ENCODE results near the gene NOL7.

NOL7 gene

GRCh38 chr6:13613029-13613594 lies 2.0 kb upstream of the NOL7 start:
- peaks cover 54% of the 10 kb centered on the region for H3K4me1 ChIP-seq (ENCODE audit: control insufficient read depth, low read length)
- peaks cover 10% of the 10 kb centered on the region; the same call in 1 of the 2 replicates for H4K20me1 ChIP-seq (ENCODE audit: control insufficient read depth, insufficient read depth, low read depth, low read length)
- peak overlapping the region; percentile 71 for H3K27ac ChIP-seq (ENCODE audit: low read depth, low read length)
- TF ChIP-seq EZH2phosphoT487 (IDR thresholded peaks at IDR 0.05; ENCODE audit: borderline replicate concordance, low read length), result no peak
- peak; percentile 7 for TF ChIP-seq CTCF (IDR thresholded peaks at IDR 0.05; ENCODE audit: low read depth, low read length, poor library complexity, severe bottlenecking)
- peaks cover 33% of the 10 kb centered on the region for H3K36me3 ChIP-seq (ENCODE audit: control insufficient read depth, low read length)
- peaks cover 55% of the 10 kb centered on the region for H3K79me2 ChIP-seq (ENCODE audit: control insufficient read depth, low read length)
- H3K9me2 ChIP-seq (replicated peaks; ENCODE audit: control insufficient read depth, low read length), result no peaks in the 10 kb centered on the region
- no peaks in the 10 kb centered on the region for H3K9me3 ChIP-seq (ENCODE audit: control insufficient read depth, insufficient read depth, low read length)
- peak overlapping the region; percentile 83 for H3K4me2 ChIP-seq (ENCODE audit: low read length)
- H3K27me3 ChIP-seq (ENCODE audit: control insufficient read depth, low read length), result no peaks in the 10 kb centered on the region
- peak overlapping the region; percentile 99 for H3K4me3 ChIP-seq (ENCODE audit: low read length)
- H3F3A ChIP-seq (ENCODE audit: control insufficient read depth, insufficient read depth), result peaks cover 24% of the 10 kb centered on the region

- H3K9me2 ChIP-seq (replicated peaks; ENCODE audit: control insufficient read depth, low read length), result no peaks in the 10 kb centered on the region
- peak overlapping the region; percentile 83 for H3K4me2 ChIP-seq (ENCODE audit: low read length)
- H3K79me2 ChIP-seq (ENCODE audit: control insufficient read depth, low read length), result peaks cover 64% of the 10 kb centered on the region
- no peaks in the 10 kb centered on the region for H3K9me3 ChIP-seq (ENCODE audit: control insufficient read depth, insufficient read depth, low read length)
- peak overlapping the region; percentile 99 for H3K4me3 ChIP-seq (ENCODE audit: low read length)
- TF ChIP-seq CTCF (IDR thresholded peaks at IDR 0.05; ENCODE audit: low read depth, low read length, poor library complexity, severe bottlenecking), result no peak
- TF ChIP-seq EZH2phosphoT487 (IDR thresholded peaks at IDR 0.05; ENCODE audit: borderline replicate concordance, low read length), result no peak
- peaks cover 10% of the 10 kb centered on the region; the same call in 1 of the 2 replicates for H4K20me1 ChIP-seq (ENCODE audit: control insufficient read depth, insufficient read depth, low read depth, low read length)
- H3K36me3 ChIP-seq (ENCODE audit: control insufficient read depth, low read length), result peaks cover 43% of the 10 kb centered on the region
- peaks cover 28% of the 10 kb centered on the region for H3F3A ChIP-seq (ENCODE audit: control insufficient read depth, insufficient read depth)
- peaks cover 54% of the 10 kb centered on the region for H3K4me1 ChIP-seq (ENCODE audit: control insufficient read depth, low read length)
- peak overlapping the region; percentile 71 for H3K27ac ChIP-seq (ENCODE audit: low read depth, low read length)
- H3K27me3 ChIP-seq (ENCODE audit: control insufficient read depth, low read length), result no peaks in the 10 kb centered on the region
Observed at GRCh38 chr6:13614126-13614925, 809 bp upstream of the NOL7 start.

- TF ChIP-seq CTCF (IDR thresholded peaks at IDR 0.05; ENCODE audit: low read depth, low read length, poor library complexity, severe bottlenecking) (no peak), EZH2phosphoT487 (IDR thresholded peaks at IDR 0.05; ENCODE audit: borderline replicate concordance, low read length) (no peak)
- Histone ChIP-seq H3K36me3 (ENCODE audit: control insufficient read depth, low read length) (peaks cover 57% of the 10 kb centered on the region), H3K4me1 (ENCODE audit: control insufficient read depth, low read length) (peaks cover 48% of the 10 kb centered on the region), H3K4me2 (ENCODE audit: low read length) (peak overlapping the region; percentile 83), H3K9me2 (replicated peaks; ENCODE audit: control insufficient read depth, low read length) (no peaks in the 10 kb centered on the region), H3K79me2 (ENCODE audit: control insufficient read depth, low read length) (peaks cover 73% of the 10 kb centered on the region), H3K4me3 (ENCODE audit: low read length) (peak overlapping the region; percentile 99), H3K9me3 (ENCODE audit: control insufficient read depth, insufficient read depth, low read length) (no peaks in the 10 kb centered on the region), H3K27me3 (ENCODE audit: control insufficient read depth, low read length) (no peaks in the 10 kb centered on the region), H3K27ac (ENCODE audit: low read depth, low read length) (peak overlapping the region; percentile 71), H3F3A (ENCODE audit: control insufficient read depth, insufficient read depth) (peaks cover 33% of the 10 kb centered on the region), H4K20me1 (ENCODE audit: control insufficient read depth, insufficient read depth, low read depth, low read length) (peaks cover 10% of the 10 kb centered on the region; the same call in 1 of the 2 replicates)
Observed at GRCh38 chr6:13615792-13616120, 621 bp downstream of the NOL7 start.
